22Rv1 (cell line): Measurements from ENCODE around the gene KRTAP12-3.
"Not testable (repeated sequence)": the region's sequence is repeated elsewhere in the genome, so short reads cannot be mapped to it uniquely, and the experiment has no call there.

ENCODE experiments used
- CTCF ChIP-seq: fragments of 450-650 bp; IDR thresholded peaks from 2 replicates; pipeline ENCODE4 v1.5.1; 2017; ENCODE audit warnings: mild to moderate bottlenecking
- ZFX ChIP-seq: fragments of 450-650 bp; IDR thresholded peaks from 2 replicates; pipeline ENCODE4 v1.6.1; 2017; ENCODE audit warnings: antibody characterized with exemption, borderline replicate concordance

GRCh38 chr21:44638506-44639330 is 19.0 kb upstream of the KRTAP12-3 start:
- TF ChIP-seq CTCF, ZFX: not testable (repeated sequence)
